GM19397 (cell line): ENCODE data around the gene ZMIZ1.

Source experiments
- ATAC-seq: cut with Tn5 transposase; IDR thresholded peaks from one replicate; pipeline ENCODE4 v1.9.1; 2021; ENCODE audit warnings: mild to moderate bottlenecking, moderate library complexity; ENCODE audit not compliant: unreplicated experiment

The ZMIZ1 gene

GRCh38 chr10:79097021-79097872 is 28.5 kb downstream of the ZMIZ1 start:
- ATAC-seq, result no peak

- ATAC-seq, result no peak
Measured at GRCh38 chr10:79098061-79098460, 29.3 kb downstream of the ZMIZ1 start.

GRCh38 chr10:79098596-79099015 is 29.8 kb downstream of the ZMIZ1 start:
- peak; percentile 75 for ATAC-seq

GRCh38 chr10:79099898-79100448 is 31.2 kb downstream of the ZMIZ1 start:
- ATAC-seq, result no peak

- no peak for ATAC-seq
Measured at GRCh38 chr10:79100771-79101170, 32.0 kb downstream of the ZMIZ1 start.

GRCh38 chr10:79101560-79102497 is 33.1 kb downstream of the ZMIZ1 start:
- ATAC-seq, result no peak

GRCh38 chr10:79102498-79102874 is 33.7 kb downstream of the ZMIZ1 start:
- no peak for ATAC-seq

GRCh38 chr10:79103129-79103528 is 34.4 kb downstream of the ZMIZ1 start:
- ATAC-seq, result no peak

- no peak for ATAC-seq
Measured at GRCh38 chr10:79103585-79103984, 34.8 kb downstream of the ZMIZ1 start.

- no peak for ATAC-seq
Measured at GRCh38 chr10:79105150-79105739, 36.5 kb downstream of the ZMIZ1 start.

GRCh38 chr10:79105818-79106217 is 37.1 kb downstream of the ZMIZ1 start:
- ATAC-seq, result no peak

- no peak for ATAC-seq
Measured at GRCh38 chr10:79106256-79107050, 37.7 kb downstream of the ZMIZ1 start.

- no peak for ATAC-seq
Measured at GRCh38 chr10:79107736-79108264, 39.0 kb downstream of the ZMIZ1 start.

- ATAC-seq, result no peak
Measured at GRCh38 chr10:79108728-79109127, 40.0 kb downstream of the ZMIZ1 start.

GRCh38 chr10:79111427-79111826 is 42.7 kb downstream of the ZMIZ1 start:
- no peak for ATAC-seq

- no peak for ATAC-seq
Measured at GRCh38 chr10:79111846-79112614, 43.3 kb downstream of the ZMIZ1 start.

- no peak for ATAC-seq
Measured at GRCh38 chr10:79112881-79113431, 44.2 kb downstream of the ZMIZ1 start.

- no peak for ATAC-seq
Measured at GRCh38 chr10:79113827-79114226, 45.1 kb downstream of the ZMIZ1 start.

- no peak for ATAC-seq
Measured at GRCh38 chr10:79115302-79115701, 46.5 kb downstream of the ZMIZ1 start.
